ENCODE measurements around the gene DNAH1.

The DNAH1 gene

GRCh38 chr3:52277071-52277964 lies 38.8 kb upstream of the DNAH1 start:
- no peak for TF ChIP-seq CTCF (IDR thresholded peaks at IDR 0.05; ENCODE audit: borderline replicate concordance, insufficient read depth, low read depth, low read length)
- peak overlapping the region; percentile 93 for H3K4me3 ChIP-seq (ENCODE audit: low read depth, low read length)

- TF ChIP-seq CTCF (IDR thresholded peaks at IDR 0.05; ENCODE audit: borderline replicate concordance, insufficient read depth, low read depth, low read length), result peak; percentile 42; the same call in 1 of the 2 replicates
- peak overlapping the region; percentile 93 for H3K4me3 ChIP-seq (ENCODE audit: low read depth, low read length)
Measured at GRCh38 chr3:52277972-52278509, 38.1 kb upstream of the DNAH1 start.

GRCh38 chr3:52278510-52279069 lies 37.5 kb upstream of the DNAH1 start, which contains the start of gene WDR82:
TSS of gene WDR82 (minus strand) at chr3:52278649. CDS start at chr3:52278361, 288 bp downstream.
- peak within 1 kb of the TSS; percentile 93 for H3K4me3 ChIP-seq (ENCODE audit: low read depth, low read length)
- peak; percentile 51 for TF ChIP-seq CTCF (IDR thresholded peaks at IDR 0.05; ENCODE audit: borderline replicate concordance, insufficient read depth, low read depth, low read length)

- H3K4me3 ChIP-seq (ENCODE audit: low read depth, low read length), result no peak overlapping the region
- no peak for TF ChIP-seq CTCF (IDR thresholded peaks at IDR 0.05; ENCODE audit: borderline replicate concordance, insufficient read depth, low read depth, low read length)
Measured at GRCh38 chr3:52279596-52279995, 36.5 kb upstream of the DNAH1 start.

GRCh38 chr3:52280050-52280461 lies 36.1 kb upstream of the DNAH1 start:
- no peak overlapping the region for H3K4me3 ChIP-seq (ENCODE audit: low read depth, low read length)
- TF ChIP-seq CTCF (IDR thresholded peaks at IDR 0.05; ENCODE audit: borderline replicate concordance, insufficient read depth, low read depth, low read length), result no peak

GRCh38 chr3:52281981-52282801 lies 33.9 kb upstream of the DNAH1 start:
- TF ChIP-seq CTCF (IDR thresholded peaks at IDR 0.05; ENCODE audit: borderline replicate concordance, insufficient read depth, low read depth, low read length), result no peak
- H3K4me3 ChIP-seq (ENCODE audit: low read depth, low read length), result no peak overlapping the region
